ENCODE results near the gene ZNF106.

The ZNF106 gene

DNA sequence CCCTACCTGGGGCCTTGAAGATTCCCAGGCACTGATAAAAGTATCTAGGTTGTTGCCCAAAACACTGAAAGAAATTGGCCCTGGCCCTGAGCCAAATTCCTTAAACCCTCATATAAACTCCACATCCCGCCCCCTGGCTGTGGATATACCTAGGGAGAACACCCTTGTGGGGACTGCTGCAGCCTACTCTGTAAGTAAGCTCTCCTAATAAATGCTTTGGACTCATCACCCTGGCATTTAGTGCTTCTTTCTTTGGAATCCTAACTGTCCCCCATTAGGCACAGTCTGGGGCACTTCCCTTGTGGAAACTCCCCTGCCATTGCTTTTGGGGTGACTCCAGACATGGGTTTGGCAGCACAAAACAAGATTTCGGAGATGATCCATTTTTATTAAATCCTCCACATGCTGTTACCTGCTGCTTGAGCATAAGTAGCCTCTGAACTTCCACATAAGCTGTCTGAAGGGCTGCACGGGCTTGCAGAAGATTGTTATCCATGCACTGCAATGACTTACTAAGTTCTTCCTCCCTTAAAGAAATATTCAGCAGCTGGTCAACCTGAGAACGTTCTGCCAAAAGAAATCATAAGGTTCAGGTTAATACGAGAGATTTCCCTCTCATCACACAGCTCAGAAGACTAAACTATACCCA, 46.4 kb downstream of the ZNF106 start:
- Histone ChIP-seq H3K27ac (ENCODE audit: low read length) (no peak overlapping the region), H3K9ac (ENCODE audit: low read length) (no peak overlapping the region), H3K36me3 (ENCODE audit: control insufficient read depth, low read depth, low read length) (peaks cover 41% of the 10 kb centered on the region), H3K4me1 (ENCODE audit: control insufficient read depth, low read depth, low read length) (no peaks in the 10 kb centered on the region), H3K9me3 (ENCODE audit: control insufficient read depth, low read depth, low read length) (no peaks in the 10 kb centered on the region), H3K27me3 (ENCODE audit: control insufficient read depth, insufficient read depth, low read length) (no peaks in the 10 kb centered on the region), H3K4me3 (ENCODE audit: low read length) (no peak overlapping the region)

DNA sequence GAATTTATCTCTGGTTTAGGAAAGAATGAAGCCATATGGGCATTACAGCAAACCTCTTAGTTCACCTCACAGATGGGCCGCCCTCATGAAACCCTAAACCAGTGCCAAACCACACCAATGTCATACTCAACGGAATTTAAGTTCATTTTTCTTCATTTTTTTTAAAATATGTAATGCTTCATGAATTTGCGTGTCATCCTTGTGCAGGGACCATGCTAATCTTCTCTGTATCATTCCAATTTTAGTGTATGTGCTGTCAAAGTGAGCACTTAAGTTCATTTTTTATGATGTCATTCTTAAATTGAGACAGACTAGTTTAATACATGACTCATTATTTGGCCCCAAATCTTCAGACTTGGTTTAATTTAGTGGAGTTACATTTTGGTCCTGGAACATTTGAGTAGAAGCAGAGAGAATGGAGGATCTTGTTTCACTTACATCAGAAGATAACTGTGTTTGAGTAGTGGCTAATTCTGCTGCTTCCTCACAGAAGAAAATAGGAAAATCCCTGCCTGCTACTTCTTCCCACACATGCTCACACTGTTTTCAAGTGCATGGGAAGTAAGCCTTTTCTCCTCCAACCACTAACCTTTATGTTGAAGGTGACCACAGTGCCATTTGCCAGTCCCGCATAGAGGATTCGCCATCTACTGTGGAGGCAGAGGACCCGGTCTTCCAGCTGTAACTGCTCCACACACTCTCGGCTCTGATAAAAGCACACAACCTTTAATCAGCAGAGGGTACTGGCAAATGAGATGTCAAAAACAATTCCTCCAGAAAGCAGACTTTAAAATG, 63.3 kb downstream of the ZNF106 start:
- Histone ChIP-seq H3K9ac (ENCODE audit: low read length) (no peak overlapping the region), H3K36me3 (ENCODE audit: control insufficient read depth, low read depth, low read length) (peaks cover 50% of the 10 kb centered on the region), H3K27me3 (ENCODE audit: control insufficient read depth, insufficient read depth, low read length) (no peaks in the 10 kb centered on the region), H3K9me3 (ENCODE audit: control insufficient read depth, low read depth, low read length) (no peaks in the 10 kb centered on the region), H3K27ac (ENCODE audit: low read length) (no peak overlapping the region), H3K4me3 (ENCODE audit: low read length) (no peak overlapping the region), H3K4me1 (ENCODE audit: control insufficient read depth, low read depth, low read length) (no peaks in the 10 kb centered on the region)

DNA sequence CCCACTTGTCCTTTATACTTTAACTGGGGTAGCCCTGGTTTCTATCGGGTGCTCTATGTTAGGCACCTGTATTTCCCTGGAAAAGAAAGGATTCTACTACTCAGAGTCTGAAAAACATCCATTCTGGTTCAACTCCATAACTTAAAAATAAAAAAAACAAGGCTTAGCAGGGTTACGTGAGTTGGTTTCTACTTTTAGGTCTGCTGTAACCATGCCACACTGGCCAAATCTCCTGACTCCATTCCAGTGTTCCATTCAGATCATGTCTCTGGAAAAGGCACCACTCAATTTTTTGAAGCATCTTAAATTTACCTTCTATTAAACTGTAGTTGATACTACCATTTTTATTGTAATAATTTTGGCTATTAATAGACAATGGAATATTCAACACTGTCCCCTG, 69.6 kb downstream of the ZNF106 start:
- no peak overlapping the region for H3K9ac ChIP-seq (ENCODE audit: low read length)
- no peaks in the 10 kb centered on the region for H3K4me1 ChIP-seq (ENCODE audit: control insufficient read depth, low read depth, low read length)
- peaks cover 50% of the 10 kb centered on the region for H3K36me3 ChIP-seq (ENCODE audit: control insufficient read depth, low read depth, low read length)
- no peaks in the 10 kb centered on the region for H3K27me3 ChIP-seq (ENCODE audit: control insufficient read depth, insufficient read depth, low read length)
- no peak overlapping the region for H3K4me3 ChIP-seq (ENCODE audit: low read length)
- no peak overlapping the region for H3K27ac ChIP-seq (ENCODE audit: low read length)
- H3K9me3 ChIP-seq (ENCODE audit: control insufficient read depth, low read depth, low read length) = no peaks in the 10 kb centered on the region

DNA sequence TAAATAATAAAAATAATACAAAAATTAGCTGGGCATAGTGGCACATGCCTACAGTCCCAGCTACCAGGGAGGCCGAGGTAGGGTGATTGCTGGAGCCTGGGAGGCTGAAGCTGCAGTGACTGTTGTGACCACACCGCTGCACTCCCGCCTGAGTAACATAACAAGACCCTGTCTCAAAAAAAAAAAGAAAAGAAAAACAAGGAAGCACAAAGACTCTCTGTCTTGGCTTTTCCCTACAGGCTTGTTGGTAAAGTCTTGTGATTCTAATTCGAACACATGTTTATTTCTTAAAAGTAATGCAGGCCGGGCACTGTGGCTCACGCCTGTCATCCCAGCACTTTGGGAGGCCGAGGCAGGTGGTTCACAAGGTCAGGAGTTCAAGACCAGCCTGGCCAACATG, 71.6 kb downstream of the ZNF106 start:
- Histone ChIP-seq H3K36me3 (ENCODE audit: control insufficient read depth, low read depth, low read length) (peaks cover 45% of the 10 kb centered on the region), H3K4me1 (ENCODE audit: control insufficient read depth, low read depth, low read length) (no peaks in the 10 kb centered on the region), H3K9me3 (ENCODE audit: control insufficient read depth, low read depth, low read length) (no peaks in the 10 kb centered on the region), H3K9ac (ENCODE audit: low read length) (no peak overlapping the region), H3K27ac (ENCODE audit: low read length) (no peak overlapping the region), H3K27me3 (ENCODE audit: control insufficient read depth, insufficient read depth, low read length) (no peaks in the 10 kb centered on the region), H3K4me3 (ENCODE audit: low read length) (no peak overlapping the region)

DNA sequence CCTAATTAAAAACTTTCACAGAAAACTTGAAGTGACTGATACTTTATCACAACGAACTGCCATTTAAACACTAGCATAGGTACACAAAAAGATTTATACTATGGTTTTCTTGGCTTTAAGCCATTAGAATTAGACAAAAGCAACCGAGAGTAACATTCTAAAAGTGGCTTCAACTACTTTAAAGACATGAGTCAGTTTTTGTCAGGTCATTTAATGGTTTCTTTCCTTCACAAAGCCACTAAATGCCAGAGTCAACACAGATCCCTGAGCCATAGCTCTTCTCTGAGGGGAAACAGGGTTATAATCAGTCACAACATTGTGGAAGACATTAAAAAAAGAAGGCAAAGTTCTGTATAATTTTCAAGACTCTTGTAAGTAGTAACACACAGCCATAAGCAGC, 77.0 kb downstream of the ZNF106 start:
- Histone ChIP-seq H3K9ac (ENCODE audit: low read length) (no peak overlapping the region), H3K36me3 (ENCODE audit: control insufficient read depth, low read depth, low read length) (peaks cover 16% of the 10 kb centered on the region), H3K4me3 (ENCODE audit: low read length) (no peak overlapping the region), H3K9me3 (ENCODE audit: control insufficient read depth, low read depth, low read length) (no peaks in the 10 kb centered on the region), H3K27me3 (ENCODE audit: control insufficient read depth, insufficient read depth, low read length) (no peaks in the 10 kb centered on the region), H3K4me1 (ENCODE audit: control insufficient read depth, low read depth, low read length) (no peaks in the 10 kb centered on the region), H3K27ac (ENCODE audit: low read length) (no peak overlapping the region)

DNA sequence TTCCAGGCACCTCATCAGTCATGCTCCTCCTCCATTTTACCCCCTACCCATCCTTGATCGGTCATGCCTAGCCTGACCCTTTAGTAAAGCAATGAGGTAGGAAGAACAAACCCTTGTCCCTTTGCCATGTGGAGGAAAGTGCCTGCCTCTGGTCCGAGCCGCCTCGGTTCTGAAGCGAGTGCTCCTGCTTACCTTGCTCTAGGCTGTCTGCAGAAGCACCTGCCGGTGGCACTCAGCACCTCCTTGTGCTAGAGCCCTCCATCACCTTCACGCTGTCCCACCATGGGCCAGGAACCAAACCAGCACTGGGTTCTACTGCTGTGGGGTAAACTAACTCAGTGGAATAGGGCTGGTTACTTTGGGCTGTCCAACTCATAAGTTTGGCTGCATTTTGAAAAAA, 79.1 kb downstream of the ZNF106 start:
- no peaks in the 10 kb centered on the region for H3K4me1 ChIP-seq (ENCODE audit: control insufficient read depth, low read depth, low read length)
- no peaks in the 10 kb centered on the region for H3K9me3 ChIP-seq (ENCODE audit: control insufficient read depth, low read depth, low read length)
- H3K27ac ChIP-seq (ENCODE audit: low read length) = no peak overlapping the region
- H3K4me3 ChIP-seq (ENCODE audit: low read length) = no peak overlapping the region
- H3K36me3 ChIP-seq (ENCODE audit: control insufficient read depth, low read depth, low read length) = peaks cover 9% of the 10 kb centered on the region
- H3K27me3 ChIP-seq (ENCODE audit: control insufficient read depth, insufficient read depth, low read length) = no peaks in the 10 kb centered on the region
- no peak overlapping the region for H3K9ac ChIP-seq (ENCODE audit: low read length)

DNA sequence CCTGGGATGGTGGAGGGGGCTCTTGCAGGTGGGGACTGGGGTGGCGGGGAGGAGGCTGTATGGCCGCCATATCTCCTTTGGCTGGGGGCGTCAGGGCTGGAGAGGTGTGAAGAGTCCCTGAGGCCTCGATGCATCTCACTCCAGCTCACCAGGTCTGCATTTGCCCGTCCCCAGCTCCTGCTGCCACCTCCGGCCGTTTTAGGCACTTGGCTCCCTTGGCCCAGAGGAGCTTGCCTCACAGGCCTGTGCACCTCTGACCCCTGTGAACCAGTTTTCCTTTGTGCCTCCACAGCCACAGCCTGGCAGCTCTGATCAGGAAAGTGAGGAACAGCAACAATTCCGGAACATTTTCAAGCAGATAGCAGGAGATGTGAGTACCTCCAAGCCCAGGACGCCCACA, 81.9 kb downstream of the ZNF106 start:
- no peaks in the 10 kb centered on the region for H3K9me3 ChIP-seq (ENCODE audit: control insufficient read depth, low read depth, low read length)
- no peaks in the 10 kb centered on the region for H3K4me1 ChIP-seq (ENCODE audit: control insufficient read depth, low read depth, low read length)
- H3K27ac ChIP-seq (ENCODE audit: low read length) = no peak overlapping the region
- H3K9ac ChIP-seq (ENCODE audit: low read length) = no peak overlapping the region
- no peaks in the 10 kb centered on the region for H3K36me3 ChIP-seq (ENCODE audit: control insufficient read depth, low read depth, low read length)
- no peaks in the 10 kb centered on the region for H3K27me3 ChIP-seq (ENCODE audit: control insufficient read depth, insufficient read depth, low read length)
- no peak overlapping the region for H3K4me3 ChIP-seq (ENCODE audit: low read length)

DNA sequence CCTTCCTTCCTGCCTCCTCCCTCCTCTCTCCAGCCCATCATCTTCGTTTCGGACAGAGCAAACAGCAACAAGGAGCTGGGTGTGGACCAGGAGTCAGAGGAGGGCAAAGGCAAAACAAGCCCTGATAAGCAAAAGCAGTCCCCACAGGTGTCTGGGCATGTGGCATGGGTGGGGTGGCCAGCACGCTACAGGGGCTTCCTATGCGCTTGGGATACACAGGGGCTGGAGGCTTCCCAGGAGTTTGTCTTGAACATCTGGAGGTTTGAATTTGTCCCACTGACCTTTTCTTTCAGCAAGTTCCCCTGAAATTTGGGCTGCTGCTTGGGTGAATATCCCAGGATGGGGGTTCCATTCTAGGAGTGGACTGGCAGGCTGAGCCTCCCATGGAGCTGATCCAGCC, 82.8 kb downstream of the ZNF106 start:
- H3K27ac ChIP-seq (ENCODE audit: low read length) = no peak overlapping the region

DNA sequence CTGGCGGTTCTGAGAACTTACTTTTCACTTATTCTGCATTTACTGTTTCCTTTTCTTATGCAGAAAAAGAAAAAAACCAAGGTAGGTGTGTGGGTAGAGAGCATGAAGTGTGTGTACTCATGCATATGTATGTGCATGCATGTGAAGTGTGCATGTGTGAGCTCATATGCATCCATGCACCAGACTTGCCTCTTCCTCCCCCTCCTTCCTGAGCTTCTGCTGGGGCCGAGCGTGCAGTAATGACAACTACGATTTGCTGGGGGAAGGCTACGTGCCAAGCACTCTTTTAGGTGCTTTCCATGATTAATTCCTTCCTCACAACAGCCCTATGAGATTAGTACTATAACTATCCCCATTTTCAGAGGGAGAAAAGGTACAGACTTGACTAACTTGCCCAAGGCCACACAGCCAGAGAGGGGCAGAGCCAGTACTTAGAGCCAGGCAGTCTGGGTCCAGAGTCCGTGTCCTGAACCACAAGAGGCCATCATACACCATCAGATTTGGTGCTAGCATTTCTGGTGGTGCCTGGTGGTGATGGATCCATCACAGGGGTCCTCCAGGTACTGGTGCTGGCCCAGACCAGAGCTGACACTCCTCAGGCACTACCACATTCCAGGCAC, 85.0 kb downstream of the ZNF106 start:
- H3K27ac ChIP-seq (ENCODE audit: low read length) = no peak overlapping the region
- H3K4me1 ChIP-seq (ENCODE audit: control insufficient read depth, low read depth, low read length) = no peaks in the 10 kb centered on the region
- no peaks in the 10 kb centered on the region for H3K27me3 ChIP-seq (ENCODE audit: control insufficient read depth, insufficient read depth, low read length)
- H3K9ac ChIP-seq (ENCODE audit: low read length) = no peak overlapping the region
- no peaks in the 10 kb centered on the region for H3K36me3 ChIP-seq (ENCODE audit: control insufficient read depth, low read depth, low read length)
- H3K9me3 ChIP-seq (ENCODE audit: control insufficient read depth, low read depth, low read length) = no peaks in the 10 kb centered on the region
- H3K4me3 ChIP-seq (ENCODE audit: low read length) = no peak overlapping the region

More for the DNA sequence above, 82.8 kb downstream of the ZNF106 start:
- Histone ChIP-seq H3K4me3 (ENCODE audit: low read length) (no peak overlapping the region), H3K9me3 (ENCODE audit: control insufficient read depth, low read depth, low read length) (no peaks in the 10 kb centered on the region), H3K27me3 (ENCODE audit: control insufficient read depth, insufficient read depth, low read length) (no peaks in the 10 kb centered on the region), H3K9ac (ENCODE audit: low read length) (no peak overlapping the region), H3K4me1 (ENCODE audit: control insufficient read depth, low read depth, low read length) (no peaks in the 10 kb centered on the region), H3K36me3 (ENCODE audit: control insufficient read depth, low read depth, low read length) (no peaks in the 10 kb centered on the region)

DNA sequence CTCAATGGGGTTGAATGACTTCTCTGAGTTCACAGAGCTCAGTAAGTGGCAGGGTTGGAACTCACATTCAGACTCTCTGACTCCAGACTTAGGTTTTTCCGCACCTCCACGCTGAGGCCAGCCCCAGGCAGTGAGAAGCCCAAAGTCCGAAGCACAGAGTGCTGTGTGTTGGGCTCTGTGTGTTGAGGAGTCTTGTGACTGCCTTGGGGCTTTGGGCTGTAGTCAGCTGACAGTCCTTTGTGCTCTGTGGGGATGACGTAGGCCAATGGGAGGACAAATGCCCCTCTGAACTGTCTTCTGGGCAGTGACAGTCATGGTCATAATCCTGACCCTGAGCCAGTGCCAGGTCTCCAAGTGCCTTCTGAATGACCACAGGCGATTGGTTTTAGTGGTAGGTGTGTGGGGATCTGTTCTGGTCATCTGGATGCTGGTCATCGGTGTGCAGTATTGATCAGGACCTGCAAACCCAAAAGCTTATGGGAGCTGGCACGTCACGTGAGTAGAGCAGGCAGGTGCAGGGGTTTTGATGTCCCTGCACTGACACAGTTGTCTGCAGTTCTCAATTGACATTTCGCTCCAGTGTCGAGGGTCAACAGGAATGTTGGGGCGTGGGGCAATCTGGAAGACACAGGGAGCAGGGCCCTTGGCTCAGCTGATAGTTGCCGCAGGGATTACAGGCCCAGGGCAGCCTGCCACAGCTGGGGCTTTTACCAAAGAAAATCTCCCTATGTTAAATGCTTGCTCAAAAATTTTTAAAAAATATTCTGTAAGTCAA, 86.3 kb downstream of the ZNF106 start:
- Histone ChIP-seq H3K27ac (ENCODE audit: low read length) (no peak overlapping the region), H3K4me1 (ENCODE audit: control insufficient read depth, low read depth, low read length) (no peaks in the 10 kb centered on the region), H3K9me3 (ENCODE audit: control insufficient read depth, low read depth, low read length) (no peaks in the 10 kb centered on the region), H3K36me3 (ENCODE audit: control insufficient read depth, low read depth, low read length) (no peaks in the 10 kb centered on the region), H3K9ac (ENCODE audit: low read length) (no peak overlapping the region), H3K4me3 (ENCODE audit: low read length) (no peak overlapping the region), H3K27me3 (ENCODE audit: control insufficient read depth, insufficient read depth, low read length) (no peaks in the 10 kb centered on the region)

DNA sequence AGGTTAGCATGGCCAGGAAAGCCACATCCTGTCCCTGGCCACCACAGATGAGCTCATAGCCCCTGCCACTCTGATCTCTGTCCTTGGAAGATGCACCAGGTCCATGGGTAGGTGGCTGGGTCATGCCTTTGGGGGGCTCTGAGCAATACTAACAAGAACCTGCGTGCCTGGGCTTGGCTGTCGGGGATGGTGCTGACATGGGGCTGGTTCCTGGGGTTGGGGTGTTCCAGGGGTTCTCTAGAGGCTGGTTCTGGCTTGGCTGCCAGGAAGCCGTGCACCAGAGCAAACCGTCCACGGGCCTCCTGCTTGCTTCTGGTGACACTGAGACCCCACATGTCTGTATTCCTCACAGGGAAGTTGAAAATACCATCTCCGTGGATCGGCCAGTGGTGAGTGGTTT, 87.6 kb downstream of the ZNF106 start:
- Histone ChIP-seq H3K27ac (ENCODE audit: low read length) (no peak overlapping the region), H3K9me3 (ENCODE audit: control insufficient read depth, low read depth, low read length) (no peaks in the 10 kb centered on the region), H3K36me3 (ENCODE audit: control insufficient read depth, low read depth, low read length) (no peaks in the 10 kb centered on the region), H3K27me3 (ENCODE audit: control insufficient read depth, insufficient read depth, low read length) (no peaks in the 10 kb centered on the region), H3K4me1 (ENCODE audit: control insufficient read depth, low read depth, low read length) (no peaks in the 10 kb centered on the region), H3K4me3 (ENCODE audit: low read length) (no peak overlapping the region), H3K9ac (ENCODE audit: low read length) (no peak overlapping the region)

Measured in iPS-18a (cell line).